Adipose tissue (tissue), 3 donors: ENCODE results near the gene GRHL1. TPM values are rescaled to one million over a fixed set of nuclear protein-coding genes. Genes with fewer than 3 reads are reported as not detected.
"Not testable (repeated sequence)": the region's sequence is repeated elsewhere in the genome, so short reads cannot be mapped to it uniquely, and the experiment has no call there.

Experiments
- H3K27ac ChIP-seq: one replicate; pipeline ENCODE4 v1.5.1; 2013; ENCODE audit warnings: low read depth, low read length
- WGBS, 3 donors: extraction: QIAGEN DNeasy Blood & Tissue Kit; methylation state at CpG; one replicate each; pipeline ENCODE4 v1.1.7; 2013; 5-methylcytosine and 5-hydroxymethylcytosine counted together
- polyA plus RNA-seq, 3 donors: library from polyadenylated mRNA; stranded (reverse); fragments of 200-250 nt; gene quantifications; one replicate each; pipeline ENCODE4 v1.2.3, GENCODE V29; 2013
- donor health status: healthy with polysubstance abuse.
- donor health status: Bipolar disorder and iron deficiency.
- donor health status: healthy.

Gene GRHL1
- polyA plus RNA-seq, 3 donors: 0.64 to 7.2 (median 2.6) TPM

- no peak overlapping the region for H3K27ac ChIP-seq
- 90 to 94% (median 91%) methylated on average over 29 of the region's 29 CpGs for WGBS, 3 donors
Measured at GRCh38 chr2:10012963-10013461, 61.5 kb downstream of the GRHL1 start.

DNA sequence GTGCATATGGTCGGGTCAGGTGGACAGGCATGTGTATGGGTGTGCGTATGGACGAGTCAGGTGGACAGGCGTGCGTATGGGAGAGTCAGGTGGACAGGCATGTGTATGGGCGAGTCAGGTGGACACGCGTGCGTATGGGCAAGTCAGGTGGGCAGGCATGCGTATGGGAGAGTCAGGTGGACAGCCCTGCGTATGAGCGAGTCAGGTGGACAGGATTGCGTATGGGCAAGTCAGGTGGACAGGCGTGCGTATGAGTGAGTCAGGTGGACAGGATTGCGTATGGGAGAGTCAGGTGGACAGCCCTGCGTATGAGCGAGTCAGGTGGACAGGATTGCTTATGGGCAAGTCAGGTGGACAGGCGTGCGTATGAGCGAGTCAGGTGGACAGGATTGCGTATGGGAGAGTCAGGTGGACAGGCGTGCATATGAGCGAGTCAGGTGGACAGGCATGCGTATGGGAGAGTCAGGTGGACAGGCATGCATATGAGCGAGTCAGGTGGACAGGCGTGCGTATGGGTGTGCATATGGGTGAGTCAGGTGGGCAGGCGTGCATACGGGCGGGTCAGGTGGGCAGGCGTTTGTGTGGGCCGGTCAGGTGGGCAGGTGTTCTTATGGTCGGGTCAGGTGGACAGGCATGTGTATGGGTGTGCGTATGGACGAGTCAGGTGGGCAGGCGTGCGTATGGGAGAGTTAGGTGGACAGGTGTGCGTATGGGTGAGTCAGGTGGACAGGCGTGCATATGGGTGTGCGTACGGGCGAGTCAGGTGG, 62.3 kb downstream of the GRHL1 start:
- not testable (repeated sequence) for H3K27ac ChIP-seq
- WGBS, 3 donors: 95 to 96% (median 95%) methylated on average over 43 of the region's 43 CpGs

DNA sequence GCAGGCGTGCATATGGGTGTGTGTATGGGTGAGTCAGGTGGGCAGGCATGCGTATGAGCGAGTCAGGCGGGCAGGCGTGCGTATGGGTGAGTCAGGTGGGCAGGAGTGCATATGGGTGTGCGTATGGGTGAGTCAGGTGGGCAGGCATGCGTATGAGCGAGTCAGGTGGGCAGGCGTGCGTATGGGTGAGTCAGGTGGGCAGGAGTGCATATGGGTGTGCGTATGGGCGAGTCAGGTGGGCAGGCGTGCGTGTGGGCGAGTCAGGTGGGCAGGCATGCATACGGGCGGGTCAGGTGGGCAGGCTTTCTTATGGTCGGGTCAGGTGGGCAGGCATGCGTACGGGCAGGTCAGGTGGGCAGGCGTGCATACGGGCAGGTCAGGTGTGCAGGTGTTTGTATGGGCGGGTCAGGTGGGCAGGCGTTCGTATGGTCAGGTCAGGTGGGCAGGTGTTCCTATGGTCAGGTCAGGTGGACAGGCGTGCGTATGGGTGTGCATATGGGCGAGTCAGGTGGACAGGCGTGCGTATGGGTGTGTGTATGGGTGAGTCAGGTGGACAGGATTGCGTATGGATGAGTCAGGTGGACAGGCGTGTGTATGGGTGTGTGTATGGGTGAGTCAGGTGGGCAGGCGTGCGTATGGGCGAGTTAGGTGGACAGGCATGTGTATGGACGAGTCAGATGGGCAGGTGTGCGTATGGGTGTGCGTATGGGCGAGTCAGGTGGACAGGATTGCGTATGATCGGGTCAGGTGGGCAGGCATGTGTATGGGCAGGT, 63.1 kb downstream of the GRHL1 start:
- WGBS, 3 donors: 93 to 97% (median 94%) methylated on average over 41 to 42 of the region's 42 CpGs
- no peak overlapping the region for H3K27ac ChIP-seq

DNA sequence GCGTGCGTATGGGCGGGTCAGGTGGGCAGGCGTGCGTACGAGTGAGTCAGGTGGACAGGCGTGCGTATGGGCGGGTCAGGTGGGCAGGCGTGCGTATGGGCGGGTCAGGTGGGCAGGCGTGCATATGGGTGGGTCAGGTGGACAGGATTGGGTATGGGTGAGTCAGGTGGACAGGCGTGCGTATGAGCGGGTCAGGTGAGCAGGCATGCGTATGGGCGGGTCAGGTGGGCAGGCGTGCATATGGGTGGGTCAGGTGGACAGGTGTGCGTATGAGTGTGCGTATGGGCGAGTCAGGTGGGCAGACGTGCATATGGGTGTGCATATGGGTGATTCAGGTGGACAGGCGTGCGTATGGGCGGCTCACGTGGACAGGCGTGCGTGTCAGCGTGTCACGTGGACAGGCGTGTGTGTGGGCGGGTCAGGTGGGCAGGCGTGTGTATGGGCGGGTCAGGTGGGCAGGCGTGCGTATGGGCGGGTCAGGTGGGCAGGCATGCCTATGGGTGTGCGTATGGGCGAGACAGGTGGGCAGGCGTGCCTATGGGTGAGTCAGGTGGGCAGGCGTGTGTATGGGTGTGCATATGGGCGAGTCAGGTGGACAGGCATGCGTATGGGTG, 64.0 kb downstream of the GRHL1 start:
- WGBS, 3 donors: 97 to 98% (median 97%) methylated on average over 37 to 43 of the region's 44 CpGs
- H3K27ac ChIP-seq: not testable (repeated sequence)

- H3K27ac ChIP-seq: no peak overlapping the region
- WGBS, 3 donors: 93 to 94% (median 94%) methylated on average over 35 of the region's 35 CpGs
Measured at GRCh38 chr2:10016001-10016801, 64.7 kb downstream of the GRHL1 start.

DNA sequence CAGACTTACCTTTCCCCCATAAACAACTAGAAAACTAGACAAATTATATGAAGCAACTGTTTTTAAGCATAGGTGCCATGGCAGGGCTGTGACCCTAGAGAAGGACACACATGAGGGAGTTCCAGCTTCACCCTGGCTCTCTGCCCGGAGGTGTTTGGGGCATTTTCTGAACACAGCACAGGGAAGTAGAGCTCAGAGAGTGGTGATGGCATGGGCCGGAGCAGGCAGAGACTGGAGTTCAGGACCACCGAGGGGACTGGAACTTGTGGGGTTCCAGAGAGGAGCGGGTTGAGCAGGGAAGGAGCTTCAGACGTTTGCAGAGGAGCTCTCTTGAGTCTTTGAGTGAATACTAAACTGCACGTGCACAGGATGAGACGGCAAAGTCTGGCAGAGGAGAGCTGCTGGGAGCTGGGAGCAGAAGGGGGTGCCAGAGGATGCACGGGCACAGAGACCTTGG, 65.3 kb downstream of the GRHL1 start:
- WGBS, 3 donors: 85 to 89% (median 88%) methylated on average over 8 of the region's 8 CpGs

GRCh38 chr2:10017313-10017941, 65.9 kb downstream of the GRHL1 start:
- no peak overlapping the region for H3K27ac ChIP-seq
- WGBS, 3 donors: 91 to 97% (median 95%) methylated on average over 5 of the region's 5 CpGs

More for the DNA sequence above, 65.3 kb downstream of the GRHL1 start:
- no peak overlapping the region for H3K27ac ChIP-seq

DNA sequence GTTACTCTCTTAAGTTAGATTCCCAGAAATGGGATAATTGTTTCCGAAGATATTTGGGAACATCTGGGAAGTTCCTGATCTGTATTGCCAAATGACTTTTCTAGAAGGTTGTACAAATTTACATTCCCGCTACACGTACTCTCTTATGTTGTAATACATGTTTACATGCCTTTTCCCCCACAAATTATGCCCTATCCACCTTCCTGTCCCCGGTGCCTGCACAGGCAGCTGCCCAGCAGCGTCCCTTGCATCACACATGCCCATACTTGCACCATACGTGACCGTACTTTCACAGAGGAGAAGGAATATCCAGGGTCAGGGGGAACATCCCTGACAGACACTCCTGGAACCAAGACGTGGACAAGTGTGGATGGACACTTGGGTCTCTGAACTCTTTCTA, 67.7 kb downstream of the GRHL1 start:
- no peak overlapping the region for H3K27ac ChIP-seq
- 51 to 67% (median 52%) methylated on average over 8 of the region's 8 CpGs for WGBS, 3 donors

DNA sequence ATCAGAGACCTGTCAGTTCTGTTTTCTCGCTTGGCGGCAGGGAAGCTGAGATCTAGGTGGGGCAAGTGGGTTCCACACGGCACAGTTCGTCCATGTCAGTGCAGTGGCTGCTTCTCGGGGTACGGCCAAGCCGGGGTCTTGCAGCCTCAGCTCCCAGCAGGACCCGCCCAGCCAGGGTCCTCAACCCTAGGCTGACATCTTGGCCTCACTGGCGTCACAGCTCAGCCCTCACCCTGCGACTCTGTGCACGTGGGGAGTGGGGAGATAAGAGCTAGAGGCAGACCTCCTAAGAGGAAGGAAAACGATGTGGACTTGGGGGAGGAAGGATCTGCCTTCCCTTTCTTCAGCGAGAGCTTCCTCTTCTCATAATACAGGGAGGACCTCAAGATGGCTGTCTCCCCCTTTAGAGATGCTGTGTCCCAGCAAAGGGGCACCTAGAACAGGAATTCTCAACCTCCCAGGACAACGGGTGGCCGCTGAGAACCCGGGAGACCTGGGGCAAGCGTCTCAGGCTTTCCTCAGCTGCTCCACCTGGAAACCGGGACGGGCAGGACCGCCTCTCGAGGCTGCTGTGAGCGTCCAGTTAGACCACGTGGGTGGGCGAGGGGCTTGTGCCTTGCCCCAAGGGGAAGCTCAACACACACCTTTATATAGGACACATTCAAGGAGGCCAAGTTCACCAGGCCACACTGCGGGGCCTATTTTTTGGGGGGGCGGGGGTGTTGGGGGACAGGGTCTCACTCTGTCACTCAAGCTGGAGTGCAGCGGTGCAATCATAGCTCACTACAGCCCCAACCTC, 68.3 kb downstream of the GRHL1 start:
- WGBS, 3 donors: 81 to 87% (median 83%) methylated on average over 27 of the region's 27 CpGs
- no peak overlapping the region for H3K27ac ChIP-seq

DNA sequence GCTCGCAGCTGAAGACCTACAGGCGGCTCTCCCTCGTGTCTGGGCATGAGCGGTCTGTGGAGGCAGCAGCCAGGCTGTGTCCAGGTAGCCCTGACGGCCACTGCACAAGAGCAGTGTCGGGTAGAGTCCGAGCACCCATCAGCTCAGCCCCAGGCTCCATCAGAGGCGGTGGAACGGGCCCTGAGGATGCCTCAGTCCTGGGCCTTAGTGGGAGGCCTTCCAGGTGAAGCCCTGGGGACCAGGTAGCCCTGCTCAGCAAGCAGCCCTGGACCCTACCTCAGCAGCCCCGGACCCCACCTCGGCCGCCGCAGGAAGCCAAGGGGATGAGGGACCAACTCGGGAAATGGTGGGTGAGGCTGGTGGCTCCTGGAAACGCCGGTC, 70.5 kb downstream of the GRHL1 start:
- WGBS, 3 donors: 89 to 95% (median 92%) methylated on average over 16 of the region's 16 CpGs
- no peak overlapping the region for H3K27ac ChIP-seq

- WGBS, 3 donors: 87 to 88% (median 87%) methylated on average over 4 of the region's 4 CpGs
- no peak overlapping the region for H3K27ac ChIP-seq
Measured at GRCh38 chr2:10022445-10022844, 71.0 kb downstream of the GRHL1 start.

- H3K27ac ChIP-seq: no peak overlapping the region
- WGBS, 3 donors: 82 to 92% (median 88%) methylated on average over 10 of the region's 10 CpGs
Measured at GRCh38 chr2:10022966-10023662, 71.6 kb downstream of the GRHL1 start.

DNA sequence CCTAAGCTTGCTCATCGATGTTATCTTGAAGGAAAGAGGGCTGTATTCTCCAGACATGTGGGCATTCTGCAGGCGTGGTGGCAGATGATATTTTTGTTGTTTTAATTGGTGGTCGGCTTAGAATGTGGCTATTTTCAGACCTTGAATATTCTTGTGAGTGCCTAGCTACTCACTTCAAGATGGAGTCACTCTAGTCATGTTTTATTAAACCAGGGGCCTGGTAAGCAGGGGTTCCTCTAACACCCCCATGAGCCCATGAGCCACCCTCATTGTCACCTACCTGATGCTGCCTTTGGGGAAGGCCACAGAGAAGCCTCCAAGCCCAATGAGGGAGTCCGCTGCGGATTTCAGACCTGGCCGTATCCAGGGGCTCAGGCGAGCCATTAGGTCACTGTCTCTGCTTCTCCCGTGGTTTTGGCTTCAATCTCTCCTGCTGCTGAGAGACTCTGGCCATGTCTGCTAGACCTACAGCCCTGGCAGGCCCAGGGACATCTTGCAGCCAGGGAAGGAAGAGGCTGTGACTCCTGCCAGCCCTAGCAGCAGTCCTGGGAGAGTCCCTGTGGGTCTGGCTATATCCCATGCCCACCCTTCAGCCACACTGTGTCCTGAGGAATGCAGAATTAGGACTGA, 75.6 kb downstream of the GRHL1 start:
- no peak overlapping the region for H3K27ac ChIP-seq
- WGBS, 3 donors: 80 to 90% (median 87%) methylated on average over 8 of the region's 8 CpGs

DNA sequence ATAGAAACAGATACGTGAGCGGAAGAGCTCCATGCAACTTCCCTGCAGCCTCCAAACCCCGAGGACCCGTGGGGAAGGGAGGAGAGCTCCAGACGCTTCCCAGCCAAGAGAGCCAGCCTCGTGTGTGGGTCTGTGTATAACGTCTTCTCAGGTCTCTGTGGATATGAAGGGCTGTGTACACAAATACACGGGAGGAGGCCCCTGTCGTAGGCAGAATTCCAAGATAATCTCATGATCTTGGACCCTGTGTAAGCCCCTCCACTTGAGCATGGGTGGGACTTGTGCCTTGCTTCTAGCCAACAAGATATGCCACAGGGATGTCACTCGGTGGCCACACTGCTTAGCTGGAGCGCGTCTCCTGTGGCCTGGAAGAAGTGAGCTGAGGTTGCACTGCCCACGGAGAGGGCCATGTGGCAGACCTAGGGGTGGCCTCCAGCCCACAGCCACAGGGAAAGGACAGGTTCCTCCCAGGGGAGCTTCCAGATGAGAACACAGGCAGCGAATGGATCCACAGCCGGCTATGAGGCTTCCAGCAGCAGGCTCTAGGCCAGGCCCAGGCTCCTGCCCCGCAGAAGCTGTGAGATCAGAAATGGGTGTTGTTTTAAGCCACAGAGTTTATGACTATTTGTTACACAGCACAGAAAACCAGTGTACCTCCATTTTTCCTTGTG, 76.3 kb downstream of the GRHL1 start:
- no peak overlapping the region for H3K27ac ChIP-seq
- 68 to 87% (median 78%) methylated on average over 15 to 16 of the region's 16 CpGs for WGBS, 3 donors

- H3K27ac ChIP-seq: no peak overlapping the region
- 80 to 89% (median 82%) methylated on average over 16 of the region's 16 CpGs for WGBS, 3 donors
Measured at GRCh38 chr2:10028407-10028987, 77.0 kb downstream of the GRHL1 start.
